Astrocyte (in vitro differentiated cells and primary cell): ENCODE results near the gene PRAMEF12. TPM values are rescaled to one million over a fixed set of nuclear protein-coding genes. Genes with fewer than 3 reads are reported as not detected.

ENCODE experiments used
- DNase-seq: peaks from one replicate; pipeline ENCODE4 v3.0.0-alpha.2; 2010; ENCODE audit warnings: low read depth
- FAIRE-seq: peaks from 2 replicates; lab custom pipeline; 2011; peaks lifted over from hg19 to GRCh38; lab: Jason Lieb, UNC
- H2AFZ ChIP-seq: 2 replicates; pipeline ENCODE4 v1.6.0; 2012; ENCODE audit warnings: low read depth, low read length, inconsistent platforms
- H3K27ac ChIP-seq: 2 replicates; pipeline ENCODE4 v1.5.1; 2011; ENCODE audit warnings: low read depth, low read length, inconsistent platforms
- H3K27me3 ChIP-seq: 2 replicates; pipeline ENCODE4 v1.6.0; 2011; ENCODE audit warnings: low read length, inconsistent platforms; ENCODE audit not compliant: insufficient read depth
- H3K36me3 ChIP-seq: 2 replicates; pipeline ENCODE4 v1.5.1; 2011; ENCODE audit warnings: low read length, inconsistent platforms; ENCODE audit not compliant: insufficient read depth
- H3K4me1 ChIP-seq: 2 replicates; pipeline ENCODE4 v1.5.1; 2011; ENCODE audit warnings: low read length, inconsistent platforms; ENCODE audit not compliant: insufficient read depth
- H3K4me2 ChIP-seq: 2 replicates; pipeline ENCODE4 v1.6.0; 2012; ENCODE audit warnings: low read length, inconsistent platforms
- H3K4me3 ChIP-seq: 2 replicates; pipeline ENCODE4 v1.5.1; 2011; ENCODE audit warnings: low read depth, mild to moderate bottlenecking, low read length, inconsistent platforms; ENCODE audit not compliant: insufficient read depth
- H3K79me2 ChIP-seq: 2 replicates; pipeline ENCODE4 v1.6.0; 2012; ENCODE audit warnings: mild to moderate bottlenecking, low read length, inconsistent platforms; ENCODE audit not compliant: insufficient read depth
- H3K9ac ChIP-seq: 2 replicates; pipeline ENCODE4 v1.6.0; 2012; ENCODE audit warnings: mild to moderate bottlenecking, low read length, inconsistent platforms
- H3K9me3 ChIP-seq: 2 replicates; pipeline ENCODE4 v1.5.1; 2012; ENCODE audit warnings: low read depth, mild to moderate bottlenecking, low read length, inconsistent platforms; ENCODE audit not compliant: insufficient read depth
- H4K20me1 ChIP-seq: 2 replicates; pipeline ENCODE4 v1.6.0; 2012; ENCODE audit warnings: low read length, inconsistent platforms; ENCODE audit not compliant: insufficient read depth
- H3K27ac Mint-ChIP-seq: one replicate; pipeline ENCODE4 v1.8.0; 2021; ENCODE audit warnings: mild to moderate bottlenecking, mixed read lengths; ENCODE audit not compliant: unreplicated experiment
- H3K27me3 Mint-ChIP-seq: one replicate; pipeline ENCODE4 v1.8.0; 2021; ENCODE audit warnings: low read depth, mixed read lengths; ENCODE audit not compliant: unreplicated experiment
- H3K36me3 Mint-ChIP-seq: one replicate; pipeline ENCODE4 v1.8.0; 2021; ENCODE audit warnings: low read depth, mixed read lengths; ENCODE audit not compliant: unreplicated experiment
- H3K4me1 Mint-ChIP-seq: one replicate; pipeline ENCODE4 v1.8.0; 2021; ENCODE audit warnings: low read depth, mixed read lengths; ENCODE audit not compliant: unreplicated experiment
- H3K4me3 Mint-ChIP-seq: one replicate; pipeline ENCODE4 v1.8.0; 2021; ENCODE audit warnings: mild to moderate bottlenecking, moderate library complexity, mixed read lengths; ENCODE audit not compliant: unreplicated experiment
- H3K9me3 Mint-ChIP-seq: one replicate; pipeline ENCODE4 v1.8.0; 2021; ENCODE audit warnings: mild to moderate bottlenecking, mixed read lengths; ENCODE audit not compliant: unreplicated experiment
- EZH2 ChIP-seq: IDR thresholded peaks from 2 replicates; pipeline ENCODE4 v1.6.1; 2012; ENCODE audit warnings: mild to moderate bottlenecking, low read length, inconsistent platforms; ENCODE audit not compliant: insufficient read depth
- total RNA-seq: library from RNA; stranded (reverse); gene quantifications from 2 replicates; pipeline ENCODE4 v1.2.1, GENCODE V29; 2021
- TF ChIP-seq, protein P1 (sequence below): IDR thresholded peaks from 2 replicates; pipeline ENCODE4 v1.5.1; 2011; ENCODE audit warnings: low read depth, mild to moderate bottlenecking, inconsistent platforms, low read length, moderate library complexity; ENCODE audit not compliant: insufficient read depth

Gene PRAMEF12
- total RNA-seq, 1 donor from 2014 or later = 0.16 TPM

DNA sequence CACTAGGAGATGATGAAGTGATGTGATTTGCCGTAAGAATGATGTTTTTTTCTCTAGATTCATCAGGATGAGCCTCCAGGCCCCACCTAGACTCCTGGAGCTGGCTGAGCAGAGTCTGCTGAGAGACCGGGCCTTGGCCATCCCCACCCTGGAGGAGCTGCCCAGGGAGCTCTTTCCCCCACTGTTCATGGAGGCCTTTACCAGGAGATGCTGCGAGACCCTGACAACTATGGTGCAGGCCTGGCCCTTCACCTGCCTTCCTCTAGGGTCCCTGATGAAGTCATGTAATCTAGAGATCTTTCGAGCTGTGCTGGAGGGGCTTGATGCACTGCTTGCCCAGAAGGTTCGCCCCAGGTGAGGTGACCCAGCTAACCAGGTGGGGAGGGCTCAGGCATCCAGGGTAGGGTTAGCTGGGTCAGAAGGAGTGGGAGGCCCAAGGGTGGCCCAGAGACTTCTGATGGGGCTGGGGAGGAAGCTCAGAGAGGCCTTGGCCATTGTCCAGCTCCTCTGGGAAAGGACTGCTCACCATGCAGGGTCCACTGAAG, 1.3 kb downstream of the PRAMEF12 start:
- Histone ChIP-seq H3K9me3 (no peaks in the 10 kb centered on the region), H3K4me1 (no peaks in the 10 kb centered on the region), H3K27ac (no peak overlapping the region), H3K79me2 (no peaks in the 10 kb centered on the region), H4K20me1 (no peaks in the 10 kb centered on the region), H3K9ac (no peak overlapping the region), H2AFZ (no peak overlapping the region), H3K36me3 (no peaks in the 10 kb centered on the region), H3K27me3 (no peaks in the 10 kb centered on the region), H3K4me2 (no peak overlapping the region), H3K4me3 (no peak overlapping the region)
- DNase-seq = no peak
- Mint-ChIP-seq H3K9me3 (peaks cover 6% of the 10 kb centered on the region), H3K27me3 (peaks cover 30% of the 10 kb centered on the region), H3K36me3 (peaks cover 3% of the 10 kb centered on the region), H3K4me1 (no peaks in the 10 kb centered on the region), H3K27ac (no peak overlapping the region), H3K4me3 (no peak overlapping the region)
- TF ChIP-seq, protein P1, sequence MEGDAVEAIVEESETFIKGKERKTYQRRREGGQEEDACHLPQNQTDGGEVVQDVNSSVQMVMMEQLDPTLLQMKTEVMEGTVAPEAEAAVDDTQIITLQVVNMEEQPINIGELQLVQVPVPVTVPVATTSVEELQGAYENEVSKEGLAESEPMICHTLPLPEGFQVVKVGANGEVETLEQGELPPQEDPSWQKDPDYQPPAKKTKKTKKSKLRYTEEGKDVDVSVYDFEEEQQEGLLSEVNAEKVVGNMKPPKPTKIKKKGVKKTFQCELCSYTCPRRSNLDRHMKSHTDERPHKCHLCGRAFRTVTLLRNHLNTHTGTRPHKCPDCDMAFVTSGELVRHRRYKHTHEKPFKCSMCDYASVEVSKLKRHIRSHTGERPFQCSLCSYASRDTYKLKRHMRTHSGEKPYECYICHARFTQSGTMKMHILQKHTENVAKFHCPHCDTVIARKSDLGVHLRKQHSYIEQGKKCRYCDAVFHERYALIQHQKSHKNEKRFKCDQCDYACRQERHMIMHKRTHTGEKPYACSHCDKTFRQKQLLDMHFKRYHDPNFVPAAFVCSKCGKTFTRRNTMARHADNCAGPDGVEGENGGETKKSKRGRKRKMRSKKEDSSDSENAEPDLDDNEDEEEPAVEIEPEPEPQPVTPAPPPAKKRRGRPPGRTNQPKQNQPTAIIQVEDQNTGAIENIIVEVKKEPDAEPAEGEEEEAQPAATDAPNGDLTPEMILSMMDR = no peak
- no peak for TF ChIP-seq EZH2
- FAIRE-seq = no peak

DNA sequence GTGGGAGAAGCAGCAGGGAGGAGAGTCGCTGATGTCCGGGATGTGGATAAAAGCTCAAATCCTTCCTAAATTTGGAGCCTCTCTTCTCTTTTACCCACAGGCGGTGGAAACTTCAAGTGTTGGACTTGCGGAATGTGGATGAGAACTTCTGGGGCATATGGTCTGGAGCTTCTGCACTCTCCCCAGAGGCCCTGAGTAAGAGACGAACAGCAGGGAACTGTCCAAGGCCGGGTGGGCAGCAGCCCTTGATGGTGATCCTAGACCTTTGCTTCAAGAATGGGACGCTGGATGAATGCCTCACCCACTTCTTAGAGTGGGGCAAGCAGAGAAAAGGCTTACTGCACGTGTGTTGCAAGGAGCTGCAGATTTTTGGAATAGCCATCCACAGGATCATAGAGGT, 1.9 kb downstream of the PRAMEF12 start:
- peaks cover 3% of the 10 kb centered on the region for H3K36me3 Mint-ChIP-seq
- Histone ChIP-seq H3K4me3 (no peak overlapping the region), H3K36me3 (no peaks in the 10 kb centered on the region), H3K9ac (no peak overlapping the region), H3K79me2 (no peaks in the 10 kb centered on the region), H4K20me1 (no peaks in the 10 kb centered on the region), H3K9me3 (no peaks in the 10 kb centered on the region), H3K4me1 (no peaks in the 10 kb centered on the region), H3K4me2 (no peak overlapping the region), H2AFZ (no peak overlapping the region), H3K27ac (no peak overlapping the region), H3K27me3 (no peaks in the 10 kb centered on the region)
- H3K4me1 Mint-ChIP-seq = no peaks in the 10 kb centered on the region
- H3K9me3 Mint-ChIP-seq = peaks cover 6% of the 10 kb centered on the region
- DNase-seq (no peak), FAIRE-seq (no peak)
- no peak overlapping the region for H3K27ac Mint-ChIP-seq
- no peak for TF ChIP-seq EZH2
- TF ChIP-seq, protein P1 = no peak
- no peak overlapping the region for H3K4me3 Mint-ChIP-seq
- peaks cover 24% of the 10 kb centered on the region for H3K27me3 Mint-ChIP-seq

GRCh38 chr1:12776801-12777557, 3.4 kb downstream of the PRAMEF12 start:
- FAIRE-seq = no peak
- no peaks in the 10 kb centered on the region for H3K27me3 ChIP-seq
- peaks cover 6% of the 10 kb centered on the region for H3K9me3 Mint-ChIP-seq

More at GRCh38 chr1:12776801-12777557, 3.4 kb downstream of the PRAMEF12 start:
- no peaks in the 10 kb centered on the region for H4K20me1 ChIP-seq
- no peak for TF ChIP-seq EZH2
- TF ChIP-seq, protein P1 = no peak
- H3K4me3 ChIP-seq = no peak overlapping the region
- H3K36me3 ChIP-seq = no peaks in the 10 kb centered on the region
- Mint-ChIP-seq H3K36me3 (peaks cover 3% of the 10 kb centered on the region), H3K4me1 (no peaks in the 10 kb centered on the region), H3K27ac (no peak overlapping the region), H3K4me3 (no peak overlapping the region), H3K27me3 (peaks cover 12% of the 10 kb centered on the region)
- no peak overlapping the region for H3K27ac ChIP-seq
- no peak overlapping the region for H3K9ac ChIP-seq
- no peak for DNase-seq
- no peaks in the 10 kb centered on the region for H3K9me3 ChIP-seq
- no peaks in the 10 kb centered on the region for H3K4me1 ChIP-seq
- no peaks in the 10 kb centered on the region for H3K79me2 ChIP-seq
- no peak overlapping the region for H3K4me2 ChIP-seq
- H2AFZ ChIP-seq = no peak overlapping the region
